GM23338 (cell line): ENCODE measurements around the gene EML1. TPM values are rescaled to one million over a fixed set of nuclear protein-coding genes. Genes with fewer than 3 reads are reported as not detected.

Experiments used
- ATAC-seq: fragments of 200-7000 bp; cut with Tn5 transposase; 3 replicates; pipeline ENCODE4 v1.9.1; 2020
- DNase-seq: peaks from one replicate; pipeline ENCODE4 v3.0.0-alpha.2; 2015; ENCODE audit warnings: low spot score
- H2AFZ ChIP-seq: fragments of 200-600 bp; sonication (generic); 2 replicates; pipeline ENCODE4 v1.8.0; 2016; ENCODE audit warnings: antibody characterized with exemption, mild to moderate bottlenecking, moderate library complexity
- H3F3A ChIP-seq: fragments of 200-600 bp; sonication (generic); replicated peaks from 2 replicates; pipeline ENCODE4 v1.8.0; 2017; ENCODE audit warnings: antibody characterized with exemption, mixed run types, low read depth
- H3K27ac ChIP-seq: fragments of 200-600 bp; sonication (generic); 2 replicates; pipeline ENCODE4 v1.6.1; 2016; ENCODE audit warnings: low read depth
- H3K27me3 ChIP-seq: fragments of 200-600 bp; sonication (generic); 2 replicates; pipeline ENCODE4 v1.8.0; 2016; ENCODE audit warnings: mild to moderate bottlenecking, mixed run types, moderate library complexity; ENCODE audit not compliant: insufficient read depth
- H3K36me3 ChIP-seq: fragments of 200-600 bp; sonication (generic); 2 replicates; pipeline ENCODE4 v1.8.0; 2016; ENCODE audit warnings: mild to moderate bottlenecking; ENCODE audit not compliant: insufficient read depth
- H3K4me1 ChIP-seq: fragments of 200-600 bp; sonication (generic); 2 replicates; pipeline ENCODE4 v1.8.0; 2016; ENCODE audit warnings: mild to moderate bottlenecking, moderate library complexity; ENCODE audit not compliant: insufficient read depth
- H3K4me2 ChIP-seq: fragments of 200-600 bp; sonication (generic); 2 replicates; pipeline ENCODE4 v1.7.1; 2017; ENCODE audit warnings: mixed run types
- H3K4me3 ChIP-seq: fragments of 200-600 bp; sonication (generic); 2 replicates; pipeline ENCODE4 v1.6.1; 2016; ENCODE audit warnings: mixed run types
- H3K79me2 ChIP-seq: fragments of 200-600 bp; sonication (generic); replicated peaks from 2 replicates; pipeline ENCODE4 v1.8.0; 2017; ENCODE audit warnings: mild to moderate bottlenecking; ENCODE audit not compliant: insufficient read depth
- H3K9me2 ChIP-seq: fragments of 200-600 bp; sonication (generic); 2 replicates; pipeline ENCODE4 v1.8.0; 2017; ENCODE audit not compliant: insufficient read depth
- H4K20me1 ChIP-seq: fragments of 200-600 bp; sonication (generic); replicated peaks from 2 replicates; pipeline ENCODE4 v1.8.0; 2017; ENCODE audit warnings: mild to moderate bottlenecking; ENCODE audit not compliant: insufficient read depth
- H3K27ac Mint-ChIP-seq: 2 replicates; pipeline ENCODE4 v1.8.0; 2020; ENCODE audit warnings: inconsistent platforms, mild to moderate bottlenecking, moderate library complexity, mixed read lengths
- H3K27me3 Mint-ChIP-seq: 3 replicates; pipeline ENCODE4 v1.8.0; 2022; ENCODE audit warnings: low read depth, mild to moderate bottlenecking, moderate library complexity, mixed read lengths, inconsistent platforms; ENCODE audit not compliant: insufficient read depth, poor library complexity
- H3K36me3 Mint-ChIP-seq: 3 replicates; pipeline ENCODE4 v1.8.0; 2021; ENCODE audit warnings: low read depth, mild to moderate bottlenecking, inconsistent platforms, moderate library complexity, mixed read lengths
- H3K4me1 Mint-ChIP-seq: 3 replicates; pipeline ENCODE4 v1.8.0; 2020; ENCODE audit warnings: mild to moderate bottlenecking, inconsistent platforms, mixed read lengths
- H3K4me3 Mint-ChIP-seq: 3 replicates; pipeline ENCODE4 v1.8.0; 2021; ENCODE audit warnings: moderate library complexity, mild to moderate bottlenecking, inconsistent platforms, mixed read lengths
- H3K9me3 Mint-ChIP-seq: 3 replicates; pipeline ENCODE4 v1.8.0; 2020; ENCODE audit warnings: moderate library complexity, mild to moderate bottlenecking, inconsistent platforms, mixed read lengths
- CREB1 ChIP-seq: fragments of 250-450 bp; sonication (Bioruptor Pico); IDR thresholded peaks from 2 replicates; pipeline ENCODE4 v1.5.0; 2020; ENCODE audit warnings: low read depth, mild to moderate bottlenecking, moderate library complexity
- EZH2 ChIP-seq: fragments of 200-600 bp; sonication (generic); IDR thresholded peaks from one replicate; pipeline ENCODE4 v1.8.0; 2017; ENCODE audit warnings: antibody characterized with exemption, mild to moderate bottlenecking, low read depth; ENCODE audit not compliant: unreplicated experiment
- EZH2phosphoT487 ChIP-seq: fragments of 200-600 bp; sonication (generic); IDR thresholded peaks from one replicate; pipeline ENCODE4 v1.8.1; 2018; ENCODE audit warnings: antibody characterized with exemption; ENCODE audit not compliant: unreplicated experiment
- JUNB ChIP-seq: IDR thresholded peaks from one replicate; pipeline ENCODE4 v1.6.1; 2016; ENCODE audit warnings: antibody characterized with exemption; ENCODE audit not compliant: unreplicated experiment
- NANOG ChIP-seq: IDR thresholded peaks from 2 replicates; pipeline ENCODE4 v1.6.1; 2016; ENCODE audit warnings: antibody characterized with exemption, borderline replicate concordance
- POLR2AphosphoS5 ChIP-seq: IDR thresholded peaks from 2 replicates; pipeline ENCODE4 v1.6.1; 2016; ENCODE audit warnings: antibody characterized with exemption, low read depth
- STAT1 ChIP-seq: IDR thresholded peaks from one replicate; pipeline ENCODE4 v1.6.1; 2016; ENCODE audit warnings: antibody characterized with exemption; ENCODE audit not compliant: unreplicated experiment
- ZNF114 ChIP-seq: fragments of 250-450 bp; sonication (Bioruptor Pico); IDR thresholded peaks from 2 replicates; pipeline ENCODE4 v1.5.0; 2020; ENCODE audit warnings: mild to moderate bottlenecking, moderate library complexity
- ZNF331 ChIP-seq: fragments of 250-450 bp; sonication (Bioruptor Pico); IDR thresholded peaks from 2 replicates; pipeline ENCODE4 v1.5.0; 2020; ENCODE audit warnings: low read depth, mild to moderate bottlenecking, moderate library complexity
- polyA plus RNA-seq: library from polyadenylated mRNA; unstranded; fragments of >200 nt; fragmentation: Nextera tagmentation; extraction: Ambion mirVana; gene quantifications from 2 replicates; pipeline ENCODE4 v1.2.1, GENCODE V29; 2016
- total RNA-seq: library from RNA; depleted of rRNA; stranded (reverse); fragments of >200 nt; shearing (Covaris generic); gene quantifications from 2 replicates; pipeline ENCODE4 v1.2.3, GENCODE V29; 2014
- TF ChIP-seq, protein P1 (sequence below), 2 experiments: fragments of 200-600 bp in 1 of 2; sonication (generic) in 1 of 2; conservative IDR thresholded peaks; 2 replicates each; pipeline versions ENCODE4 v1.5.1 to v1.6.1; 2016 to 2017; ENCODE audit warnings: antibody characterized with exemption in 2 of 2, low read depth in 2 of 2, mild to moderate bottlenecking in 2 of 2, moderate library complexity in 1 of 2
- TF ChIP-seq, protein P2 (sequence below): fragments of 250-450 bp; sonication (Bioruptor Pico); IDR thresholded peaks from 2 replicates; pipeline ENCODE4 v1.5.0; 2020; ENCODE audit warnings: mild to moderate bottlenecking, moderate library complexity
- TF ChIP-seq, protein P3 (sequence below): IDR thresholded peaks from 2 replicates; pipeline ENCODE4 v1.6.1; 2016; ENCODE audit warnings: antibody characterized with exemption
- TF ChIP-seq, protein P4 (sequence below): IDR thresholded peaks from one replicate; pipeline ENCODE4 v1.6.1; 2018; ENCODE audit warnings: antibody characterized with exemption; ENCODE audit not compliant: unreplicated experiment

The EML1 gene
- total and polyA plus RNA-seq, 2 experiments from 2014 or later = 7.0 to 18.1 TPM

DNA sequence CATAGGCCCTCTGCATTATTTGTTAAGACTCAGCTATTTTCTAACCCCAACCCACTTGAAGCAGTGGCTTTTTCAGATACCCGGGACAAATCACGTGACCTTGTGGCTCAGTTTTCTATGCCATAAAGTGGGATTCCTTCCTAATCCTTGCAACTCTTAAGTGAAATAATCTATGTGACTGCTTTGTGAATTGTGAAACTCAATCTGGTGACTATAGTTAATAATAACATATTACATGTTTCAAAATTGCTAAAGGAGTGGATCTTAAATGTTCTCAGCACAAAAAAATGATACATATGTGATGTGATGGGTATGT, 17.3 kb downstream of the EML1 start:
- Mint-ChIP-seq H3K36me3 (no peaks in the 10 kb centered on the region), H3K27ac (no peak overlapping the region), H3K4me1 (peaks cover 2% of the 10 kb centered on the region; the same call in 2 of the 3 replicates), H3K4me3 (no peak overlapping the region), H3K27me3 (peaks cover 8% of the 10 kb centered on the region), H3K9me3 (no peaks in the 10 kb centered on the region)
- Histone ChIP-seq H3K9me2 (no peaks in the 10 kb centered on the region), H3K36me3 (no peaks in the 10 kb centered on the region), H2AFZ (no peak overlapping the region), H3K4me3 (no peak overlapping the region), H3K4me1 (no peaks in the 10 kb centered on the region), H3K27ac (no peak overlapping the region), H3K4me2 (no peak overlapping the region), H3F3A (no peaks in the 10 kb centered on the region), H3K27me3 (no peaks in the 10 kb centered on the region), H3K79me2 (peaks cover 10% of the 10 kb centered on the region; the same call in 1 of the 2 replicates), H4K20me1 (no peaks in the 10 kb centered on the region; the same call in 1 of the 2 replicates)
- DNase-seq (no peak), ATAC-seq (no peak)
- TF ChIP-seq STAT1 (no peak), CREB1 (CRISPR knock-in tag) (no peak), ZNF114 (CRISPR knock-in tag) (no peak), JUNB (no peak), EZH2 (no peak), EZH2phosphoT487 (no peak), NANOG (no peak), ZNF331 (CRISPR knock-in tag) (no peak), POLR2AphosphoS5 (no peak)
- TF ChIP-seq, protein P1, sequence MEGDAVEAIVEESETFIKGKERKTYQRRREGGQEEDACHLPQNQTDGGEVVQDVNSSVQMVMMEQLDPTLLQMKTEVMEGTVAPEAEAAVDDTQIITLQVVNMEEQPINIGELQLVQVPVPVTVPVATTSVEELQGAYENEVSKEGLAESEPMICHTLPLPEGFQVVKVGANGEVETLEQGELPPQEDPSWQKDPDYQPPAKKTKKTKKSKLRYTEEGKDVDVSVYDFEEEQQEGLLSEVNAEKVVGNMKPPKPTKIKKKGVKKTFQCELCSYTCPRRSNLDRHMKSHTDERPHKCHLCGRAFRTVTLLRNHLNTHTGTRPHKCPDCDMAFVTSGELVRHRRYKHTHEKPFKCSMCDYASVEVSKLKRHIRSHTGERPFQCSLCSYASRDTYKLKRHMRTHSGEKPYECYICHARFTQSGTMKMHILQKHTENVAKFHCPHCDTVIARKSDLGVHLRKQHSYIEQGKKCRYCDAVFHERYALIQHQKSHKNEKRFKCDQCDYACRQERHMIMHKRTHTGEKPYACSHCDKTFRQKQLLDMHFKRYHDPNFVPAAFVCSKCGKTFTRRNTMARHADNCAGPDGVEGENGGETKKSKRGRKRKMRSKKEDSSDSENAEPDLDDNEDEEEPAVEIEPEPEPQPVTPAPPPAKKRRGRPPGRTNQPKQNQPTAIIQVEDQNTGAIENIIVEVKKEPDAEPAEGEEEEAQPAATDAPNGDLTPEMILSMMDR (conservative IDR thresholded peaks at IDR 0.05; ENCODE audit: low read depth in 2 of 2) = no peak
- TF ChIP-seq, protein P2, sequence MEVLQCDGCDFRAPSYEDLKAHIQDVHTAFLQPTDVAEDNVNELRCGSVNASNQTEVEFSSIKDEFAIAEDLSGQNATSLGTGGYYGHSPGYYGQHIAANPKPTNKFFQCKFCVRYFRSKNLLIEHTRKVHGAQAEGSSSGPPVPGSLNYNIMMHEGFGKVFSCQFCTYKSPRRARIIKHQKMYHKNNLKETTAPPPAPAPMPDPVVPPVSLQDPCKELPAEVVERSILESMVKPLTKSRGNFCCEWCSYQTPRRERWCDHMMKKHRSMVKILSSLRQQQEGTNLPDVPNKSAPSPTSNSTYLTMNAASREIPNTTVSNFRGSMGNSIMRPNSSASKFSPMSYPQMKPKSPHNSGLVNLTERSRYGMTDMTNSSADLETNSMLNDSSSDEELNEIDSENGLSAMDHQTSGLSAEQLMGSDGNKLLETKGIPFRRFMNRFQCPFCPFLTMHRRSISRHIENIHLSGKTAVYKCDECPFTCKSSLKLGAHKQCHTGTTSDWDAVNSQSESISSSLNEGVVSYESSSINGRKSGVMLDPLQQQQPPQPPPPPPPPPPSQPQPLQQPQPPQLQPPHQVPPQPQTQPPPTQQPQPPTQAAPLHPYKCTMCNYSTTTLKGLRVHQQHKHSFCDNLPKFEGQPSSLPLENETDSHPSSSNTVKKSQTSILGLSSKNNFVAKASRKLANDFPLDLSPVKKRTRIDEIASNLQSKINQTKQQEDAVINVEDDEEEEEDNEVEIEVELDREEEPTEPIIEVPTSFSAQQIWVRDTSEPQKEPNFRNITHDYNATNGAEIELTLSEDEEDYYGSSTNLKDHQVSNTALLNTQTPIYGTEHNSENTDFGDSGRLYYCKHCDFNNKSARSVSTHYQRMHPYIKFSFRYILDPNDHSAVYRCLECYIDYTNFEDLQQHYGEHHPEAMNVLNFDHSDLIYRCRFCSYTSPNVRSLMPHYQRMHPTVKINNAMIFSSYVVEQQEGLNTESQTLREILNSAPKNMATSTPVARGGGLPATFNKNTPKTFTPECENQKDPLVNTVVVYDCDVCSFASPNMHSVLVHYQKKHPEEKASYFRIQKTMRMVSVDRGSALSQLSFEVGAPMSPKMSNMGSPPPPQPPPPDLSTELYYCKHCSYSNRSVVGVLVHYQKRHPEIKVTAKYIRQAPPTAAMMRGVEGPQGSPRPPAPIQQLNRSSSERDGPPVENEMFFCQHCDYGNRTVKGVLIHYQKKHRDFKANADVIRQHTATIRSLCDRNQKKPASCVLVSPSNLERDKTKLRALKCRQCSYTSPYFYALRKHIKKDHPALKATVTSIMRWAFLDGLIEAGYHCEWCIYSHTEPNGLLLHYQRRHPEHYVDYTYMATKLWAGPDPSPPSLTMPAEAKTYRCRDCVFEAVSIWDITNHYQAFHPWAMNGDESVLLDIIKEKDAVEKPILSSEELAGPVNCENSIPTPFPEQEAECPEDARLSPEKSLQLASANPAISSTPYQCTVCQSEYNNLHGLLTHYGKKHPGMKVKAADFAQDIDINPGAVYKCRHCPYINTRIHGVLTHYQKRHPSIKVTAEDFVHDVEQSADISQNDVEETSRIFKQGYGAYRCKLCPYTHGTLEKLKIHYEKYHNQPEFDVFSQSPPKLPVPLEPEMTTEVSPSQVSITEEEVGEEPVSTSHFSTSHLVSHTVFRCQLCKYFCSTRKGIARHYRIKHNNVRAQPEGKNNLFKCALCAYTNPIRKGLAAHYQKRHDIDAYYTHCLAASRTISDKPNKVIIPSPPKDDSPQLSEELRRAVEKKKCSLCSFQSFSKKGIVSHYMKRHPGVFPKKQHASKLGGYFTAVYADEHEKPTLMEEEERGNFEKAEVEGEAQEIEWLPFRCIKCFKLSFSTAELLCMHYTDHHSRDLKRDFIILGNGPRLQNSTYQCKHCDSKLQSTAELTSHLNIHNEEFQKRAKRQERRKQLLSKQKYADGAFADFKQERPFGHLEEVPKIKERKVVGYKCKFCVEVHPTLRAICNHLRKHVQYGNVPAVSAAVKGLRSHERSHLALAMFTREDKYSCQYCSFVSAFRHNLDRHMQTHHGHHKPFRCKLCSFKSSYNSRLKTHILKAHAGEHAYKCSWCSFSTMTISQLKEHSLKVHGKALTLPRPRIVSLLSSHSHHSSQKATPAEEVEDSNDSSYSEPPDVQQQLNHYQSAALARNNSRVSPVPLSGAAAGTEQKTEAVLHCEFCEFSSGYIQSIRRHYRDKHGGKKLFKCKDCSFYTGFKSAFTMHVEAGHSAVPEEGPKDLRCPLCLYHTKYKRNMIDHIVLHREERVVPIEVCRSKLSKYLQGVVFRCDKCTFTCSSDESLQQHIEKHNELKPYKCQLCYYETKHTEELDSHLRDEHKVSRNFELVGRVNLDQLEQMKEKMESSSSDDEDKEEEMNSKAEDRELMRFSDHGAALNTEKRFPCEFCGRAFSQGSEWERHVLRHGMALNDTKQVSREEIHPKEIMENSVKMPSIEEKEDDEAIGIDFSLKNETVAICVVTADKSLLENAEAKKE (CRISPR knock-in tag) = no peak
- TF ChIP-seq, protein P3, sequence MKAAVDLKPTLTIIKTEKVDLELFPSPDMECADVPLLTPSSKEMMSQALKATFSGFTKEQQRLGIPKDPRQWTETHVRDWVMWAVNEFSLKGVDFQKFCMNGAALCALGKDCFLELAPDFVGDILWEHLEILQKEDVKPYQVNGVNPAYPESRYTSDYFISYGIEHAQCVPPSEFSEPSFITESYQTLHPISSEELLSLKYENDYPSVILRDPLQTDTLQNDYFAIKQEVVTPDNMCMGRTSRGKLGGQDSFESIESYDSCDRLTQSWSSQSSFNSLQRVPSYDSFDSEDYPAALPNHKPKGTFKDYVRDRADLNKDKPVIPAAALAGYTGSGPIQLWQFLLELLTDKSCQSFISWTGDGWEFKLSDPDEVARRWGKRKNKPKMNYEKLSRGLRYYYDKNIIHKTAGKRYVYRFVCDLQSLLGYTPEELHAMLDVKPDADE = no peak
- TF ChIP-seq, protein P4, sequence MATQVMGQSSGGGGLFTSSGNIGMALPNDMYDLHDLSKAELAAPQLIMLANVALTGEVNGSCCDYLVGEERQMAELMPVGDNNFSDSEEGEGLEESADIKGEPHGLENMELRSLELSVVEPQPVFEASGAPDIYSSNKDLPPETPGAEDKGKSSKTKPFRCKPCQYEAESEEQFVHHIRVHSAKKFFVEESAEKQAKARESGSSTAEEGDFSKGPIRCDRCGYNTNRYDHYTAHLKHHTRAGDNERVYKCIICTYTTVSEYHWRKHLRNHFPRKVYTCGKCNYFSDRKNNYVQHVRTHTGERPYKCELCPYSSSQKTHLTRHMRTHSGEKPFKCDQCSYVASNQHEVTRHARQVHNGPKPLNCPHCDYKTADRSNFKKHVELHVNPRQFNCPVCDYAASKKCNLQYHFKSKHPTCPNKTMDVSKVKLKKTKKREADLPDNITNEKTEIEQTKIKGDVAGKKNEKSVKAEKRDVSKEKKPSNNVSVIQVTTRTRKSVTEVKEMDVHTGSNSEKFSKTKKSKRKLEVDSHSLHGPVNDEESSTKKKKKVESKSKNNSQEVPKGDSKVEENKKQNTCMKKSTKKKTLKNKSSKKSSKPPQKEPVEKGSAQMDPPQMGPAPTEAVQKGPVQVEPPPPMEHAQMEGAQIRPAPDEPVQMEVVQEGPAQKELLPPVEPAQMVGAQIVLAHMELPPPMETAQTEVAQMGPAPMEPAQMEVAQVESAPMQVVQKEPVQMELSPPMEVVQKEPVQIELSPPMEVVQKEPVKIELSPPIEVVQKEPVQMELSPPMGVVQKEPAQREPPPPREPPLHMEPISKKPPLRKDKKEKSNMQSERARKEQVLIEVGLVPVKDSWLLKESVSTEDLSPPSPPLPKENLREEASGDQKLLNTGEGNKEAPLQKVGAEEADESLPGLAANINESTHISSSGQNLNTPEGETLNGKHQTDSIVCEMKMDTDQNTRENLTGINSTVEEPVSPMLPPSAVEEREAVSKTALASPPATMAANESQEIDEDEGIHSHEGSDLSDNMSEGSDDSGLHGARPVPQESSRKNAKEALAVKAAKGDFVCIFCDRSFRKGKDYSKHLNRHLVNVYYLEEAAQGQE = no peak
